ENCODE results near the gene ACTR1A. TPM values are rescaled to one million over a fixed set of nuclear protein-coding genes. Genes with fewer than 3 reads are reported as not detected.
A peak's percentile ranks its signal among the peaks of the same experiment; 100 is the strongest.

The ACTR1A gene
- total and polyA plus RNA-seq, 9 of the 15 experiments (the other 6 are each of a cell fraction or from before 2014, with no cell fraction given), result 36.3 to 77.2 (median 49.6) TPM

GRCh38 chr10:102432162-102432950 lies 70.2 kb downstream of the ACTR1A start, which contains the start of gene CUEDC2 (continued):
- TF ChIP-seq JUN (IDR thresholded peaks at IDR 0.05; ENCODE audit: borderline replicate concordance, low read depth, low read length) (peak; percentile 55; the same call in 1 of the 2 replicates), JUN (CRISPR knock-in tag; IDR thresholded peaks at IDR 0.05; ENCODE audit: borderline replicate concordance) (no peak), AFF1 (IDR thresholded peaks at IDR 0.05; ENCODE audit: low read depth in 1 of 2, partially characterized antibody in 2 of 2) (no peak), SIN3A (IDR thresholded peaks at IDR 0.05; ENCODE audit: borderline replicate concordance in 2 of 2, control insufficient read depth in 1 of 2, low read depth in 2 of 2, low read length in 2 of 2) (0 out of 4 replicates have a peak, but pooled peaks have one; percentile 23 to 46), ZBTB11 (CRISPR knock-in tag; IDR thresholded peaks at IDR 0.05) (peak in 1 of 3 experiments; percentile 87; a peak in 2 of 6 replicates), THAP12 (CRISPR knock-in tag; IDR thresholded peaks at IDR 0.05) (0 out of 2 replicates have a peak, but pooled peaks have one; percentile 60), CCNT2 (IDR thresholded peaks at IDR 0.05; ENCODE audit: borderline replicate concordance, extremely low read depth, insufficient read length, low read depth, low read length) (peak; percentile 26), PHTF2 (CRISPR knock-in tag; IDR thresholded peaks at IDR 0.05) (no peak), MLLT1 (IDR thresholded peaks at IDR 0.05) (peak; percentile 43 to 60; a peak in 3 of 4 replicates), CREM (IDR thresholded peaks at IDR 0.05; ENCODE audit: low read depth) (peak; percentile 85), XRCC5 (IDR thresholded peaks at IDR 0.05; ENCODE audit: low read depth, low read length) (no peak), TOE1 (IDR thresholded peaks at IDR 0.05; ENCODE audit: borderline replicate concordance) (peak; percentile 73; the same call in 1 of the 2 replicates), TOE1 (CRISPR knock-in tag; IDR thresholded peaks at IDR 0.05; ENCODE audit: borderline replicate concordance, low read depth) (no peak)
